Measurements from ENCODE around the gene GRK5. TPM values are rescaled to one million over a fixed set of nuclear protein-coding genes. Genes with fewer than 3 reads are reported as not detected.

The GRK5 gene
- total and polyA plus RNA-seq, 2 experiments from 2014 or later = 5.2 to 13.7 TPM

DNA sequence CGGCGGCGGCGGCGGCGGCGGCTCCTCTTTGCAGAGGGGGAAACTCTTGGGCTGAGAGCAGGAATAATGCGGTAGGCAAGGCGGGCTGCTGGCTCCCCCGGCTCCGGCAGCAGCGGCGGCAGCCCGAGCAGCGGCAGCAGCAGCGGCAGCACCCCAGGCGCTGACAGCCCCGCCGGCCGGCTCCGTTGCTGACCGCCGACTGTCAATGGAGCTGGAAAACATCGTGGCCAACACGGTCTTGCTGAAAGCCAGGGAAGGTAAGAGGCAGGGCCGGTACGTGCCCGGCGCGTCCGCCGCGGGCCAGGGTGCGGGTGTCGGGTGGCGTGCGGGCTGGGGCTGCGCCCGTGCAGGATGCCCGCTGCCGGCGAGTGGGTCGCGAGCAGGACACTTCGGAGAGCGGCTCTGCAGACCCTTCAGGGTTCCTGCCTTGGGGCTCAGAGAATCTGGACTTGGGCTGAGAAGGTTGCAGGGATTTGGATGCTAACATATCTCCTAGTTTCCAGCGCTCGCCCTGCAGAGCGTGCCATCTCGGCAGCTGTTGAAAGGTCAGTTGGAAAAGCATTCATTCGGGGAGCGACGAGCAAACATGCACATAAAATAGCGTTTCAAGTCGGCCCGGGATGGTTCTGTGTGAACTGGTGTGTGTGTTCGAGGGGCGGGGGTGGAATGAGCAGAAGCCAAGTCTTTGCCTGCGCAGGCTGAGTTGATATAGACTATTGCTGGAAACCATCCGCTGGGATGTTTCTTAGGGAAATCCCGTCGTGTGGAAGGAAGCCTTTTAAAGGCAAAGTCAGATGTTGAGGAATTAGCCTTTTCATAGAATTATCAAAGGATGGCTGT, 562 bp downstream of the GRK5 start:
- H3K27ac ChIP-seq = peak overlapping the region; percentile 84
- in situ Hi-C loops (cut with MboI) = no loop called here
- WGBS, 2 experiments (ENCODE audit: low coverage in 1 of 2, low lambda C conversion rate in 2 of 2, missing lambda C conversion rate in 2 of 2) = 0 to 1% methylated on average over 51 to 54 of the region's 62 CpGs
- peak; percentile 82 for DNase-seq
- no peaks in the 10 kb centered on the region for H3K9me3 ChIP-seq (ENCODE audit: low read depth)
- peaks cover 50% of the 10 kb centered on the region for H3K79me2 ChIP-seq (ENCODE audit: insufficient read depth)
- H3K4me2 ChIP-seq (ENCODE audit: unreplicated experiment) = peak overlapping the region; percentile 99
- no peak for TF ChIP-seq EZH2phosphoT487 (IDR thresholded peaks at IDR 0.05; ENCODE audit: insufficient read depth, low read depth)
- TF ChIP-seq EZH2 (IDR thresholded peaks at IDR 0.05; ENCODE audit: insufficient read depth, poor library complexity, severe bottlenecking) = no peak
- H2AFZ ChIP-seq = peak overlapping the region; percentile 57
- peak overlapping the region; percentile 96 for H3K9ac ChIP-seq
- H3K4me1 ChIP-seq (ENCODE audit: insufficient read depth) = peaks cover 41% of the 10 kb centered on the region
- H3K9me2 ChIP-seq (ENCODE audit: insufficient read depth) = no peaks in the 10 kb centered on the region
- H3K27me3 ChIP-seq (replicated peaks; ENCODE audit: insufficient read depth) = no peaks in the 10 kb centered on the region
- H3F3A ChIP-seq (ENCODE audit: insufficient read depth) = peaks cover 34% of the 10 kb centered on the region
- peak overlapping the region; percentile 86 for H3K4me3 ChIP-seq
- H4K20me1 ChIP-seq (ENCODE audit: insufficient read depth) = no peaks in the 10 kb centered on the region
- no peaks in the 10 kb centered on the region for H3K36me3 ChIP-seq (ENCODE audit: low read depth)

DNA sequence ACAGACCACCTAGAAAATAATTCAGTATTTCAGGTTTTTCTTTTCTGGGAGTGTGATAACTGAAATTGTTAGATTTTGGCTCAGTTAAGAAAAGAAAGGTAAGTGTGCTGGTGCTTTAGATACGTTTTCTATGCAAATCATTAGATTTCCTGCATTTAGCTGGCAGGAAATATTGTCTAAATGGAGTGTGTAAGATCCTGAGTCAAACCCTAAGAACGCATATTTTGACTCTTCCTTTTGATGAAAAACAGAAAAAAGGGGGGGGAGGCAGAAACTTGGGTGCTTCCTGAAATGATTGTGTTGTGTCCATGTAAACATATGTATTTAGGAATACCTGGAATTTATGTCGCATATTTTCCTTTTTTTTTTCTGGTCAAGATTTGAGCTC, 1.2 kb downstream of the GRK5 start:
- Histone ChIP-seq H4K20me1 (ENCODE audit: insufficient read depth) (no peaks in the 10 kb centered on the region), H3K27ac (peak overlapping the region; percentile 84), H3K4me1 (ENCODE audit: insufficient read depth) (peaks cover 35% of the 10 kb centered on the region), H3K4me2 (ENCODE audit: unreplicated experiment) (peak overlapping the region; percentile 99), H2AFZ (peak overlapping the region; percentile 57), H3K27me3 (replicated peaks; ENCODE audit: insufficient read depth) (no peaks in the 10 kb centered on the region), H3K9me2 (ENCODE audit: insufficient read depth) (no peaks in the 10 kb centered on the region), H3K9me3 (ENCODE audit: low read depth) (no peaks in the 10 kb centered on the region), H3K4me3 (peak overlapping the region; percentile 86), H3K36me3 (ENCODE audit: low read depth) (no peaks in the 10 kb centered on the region), H3F3A (ENCODE audit: insufficient read depth) (peaks cover 28% of the 10 kb centered on the region), H3K9ac (peak overlapping the region; percentile 96), H3K79me2 (ENCODE audit: insufficient read depth) (peaks cover 54% of the 10 kb centered on the region)
- DNase-seq = peak; percentile 70
- no peak for TF ChIP-seq EZH2 (IDR thresholded peaks at IDR 0.05; ENCODE audit: insufficient read depth, poor library complexity, severe bottlenecking)
- TF ChIP-seq EZH2phosphoT487 (IDR thresholded peaks at IDR 0.05; ENCODE audit: insufficient read depth, low read depth) = no peak
- in situ Hi-C loops (cut with MboI) = no loop called here
- WGBS, 2 experiments (ENCODE audit: low coverage in 1 of 2, low lambda C conversion rate in 2 of 2, missing lambda C conversion rate in 2 of 2) = 1% methylated on average over 3 of the region's 3 CpGs

DNA sequence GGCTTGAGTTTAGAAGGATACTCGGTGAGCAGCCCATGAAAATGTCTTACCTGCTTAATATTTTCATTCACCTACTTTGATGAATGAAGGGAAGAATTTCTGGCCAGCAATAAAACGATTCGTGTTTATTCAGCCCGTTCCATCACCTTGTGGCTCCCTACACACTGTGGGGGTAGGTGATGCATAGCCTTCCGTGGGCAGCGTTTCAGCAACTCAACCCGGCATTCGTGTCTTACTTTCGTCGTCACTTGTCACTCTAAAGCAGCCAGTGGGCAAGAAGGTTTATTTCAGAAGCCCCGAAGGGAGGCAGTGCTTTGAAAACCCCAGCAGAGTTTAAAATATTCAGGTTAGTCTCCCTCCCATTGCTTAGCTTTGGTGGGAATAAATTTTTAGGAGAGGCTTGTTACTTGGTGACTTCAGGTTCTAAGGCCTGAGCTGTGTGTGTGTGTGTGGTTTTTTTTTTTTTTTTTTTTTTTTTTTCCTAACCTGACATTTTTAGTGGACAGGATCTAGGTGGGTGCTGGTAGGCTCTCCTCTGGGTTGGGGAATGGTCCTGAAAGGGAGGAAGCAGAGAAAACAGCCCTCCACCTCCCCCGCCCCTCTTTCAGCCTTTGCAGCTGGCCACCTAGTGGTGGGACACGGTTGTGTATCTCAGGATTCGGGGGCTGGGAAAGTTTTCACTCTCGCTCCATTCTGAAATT, 1.8 kb downstream of the GRK5 start:
- Histone ChIP-seq H3K9me3 (ENCODE audit: low read depth) (no peaks in the 10 kb centered on the region), H3K4me1 (ENCODE audit: insufficient read depth) (peaks cover 33% of the 10 kb centered on the region), H4K20me1 (ENCODE audit: insufficient read depth) (no peaks in the 10 kb centered on the region), H3K4me3 (peak overlapping the region; percentile 86), H2AFZ (peak overlapping the region; percentile 43), H3K4me2 (ENCODE audit: unreplicated experiment) (peak overlapping the region; percentile 99), H3K36me3 (ENCODE audit: low read depth) (no peaks in the 10 kb centered on the region), H3K27ac (peak overlapping the region; percentile 84), H3K9me2 (ENCODE audit: insufficient read depth) (no peaks in the 10 kb centered on the region), H3K27me3 (replicated peaks; ENCODE audit: insufficient read depth) (no peaks in the 10 kb centered on the region), H3K9ac (peak overlapping the region; percentile 96), H3K79me2 (ENCODE audit: insufficient read depth) (peaks cover 61% of the 10 kb centered on the region), H3F3A (ENCODE audit: insufficient read depth) (peaks cover 21% of the 10 kb centered on the region)
- WGBS, 2 experiments (ENCODE audit: low coverage in 1 of 2, low lambda C conversion rate in 2 of 2, missing lambda C conversion rate in 2 of 2) = 19 to 25% methylated on average over 15 of the region's 15 CpGs
- in situ Hi-C loops (cut with MboI) = no loop called here
- TF ChIP-seq EZH2 (IDR thresholded peaks at IDR 0.05; ENCODE audit: insufficient read depth, poor library complexity, severe bottlenecking) (no peak), EZH2phosphoT487 (IDR thresholded peaks at IDR 0.05; ENCODE audit: insufficient read depth, low read depth) (no peak)
- DNase-seq = peak; percentile 80

DNA sequence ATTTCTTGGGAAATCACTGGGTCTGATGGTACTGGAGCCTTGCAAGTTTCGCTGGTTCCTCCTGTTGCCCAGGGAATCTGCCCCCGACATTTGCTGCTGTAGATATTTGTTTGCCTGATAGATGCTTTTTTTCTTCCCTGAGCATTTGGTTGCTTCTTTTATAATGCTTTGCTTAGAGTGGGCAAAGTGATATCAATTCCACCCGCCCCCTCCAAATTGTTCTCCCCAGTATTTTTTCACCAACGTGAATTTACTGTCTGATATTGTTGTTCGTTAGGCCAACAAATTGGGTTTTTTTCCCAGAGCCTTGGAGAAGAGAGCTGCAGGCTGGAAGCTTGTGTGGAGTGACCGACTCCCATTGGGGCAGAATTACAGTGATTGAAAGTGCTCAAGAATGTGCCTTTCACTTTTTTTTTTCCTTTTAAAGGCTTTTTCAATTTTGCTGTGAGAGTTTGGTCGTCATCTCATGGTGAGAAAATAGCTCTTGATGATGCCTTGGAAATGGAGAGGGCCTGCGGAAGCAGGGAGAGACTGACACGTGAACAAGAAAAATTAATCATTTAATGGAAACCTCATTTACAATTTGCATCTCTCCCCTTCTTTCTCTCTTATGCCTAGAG, 2.5 kb downstream of the GRK5 start:
- Histone ChIP-seq H3K36me3 (ENCODE audit: low read depth) (no peaks in the 10 kb centered on the region), H3K4me3 (peak overlapping the region; percentile 86), H3K9me2 (ENCODE audit: insufficient read depth) (no peaks in the 10 kb centered on the region), H3F3A (ENCODE audit: insufficient read depth) (peaks cover 21% of the 10 kb centered on the region), H2AFZ (peak overlapping the region; percentile 43), H3K4me2 (ENCODE audit: unreplicated experiment) (peak overlapping the region; percentile 99), H3K9me3 (ENCODE audit: low read depth) (no peaks in the 10 kb centered on the region), H3K27ac (peak overlapping the region; percentile 84), H3K27me3 (replicated peaks; ENCODE audit: insufficient read depth) (no peaks in the 10 kb centered on the region), H3K79me2 (ENCODE audit: insufficient read depth) (peaks cover 67% of the 10 kb centered on the region), H3K4me1 (ENCODE audit: insufficient read depth) (peaks cover 33% of the 10 kb centered on the region), H3K9ac (peak overlapping the region; percentile 96), H4K20me1 (ENCODE audit: insufficient read depth) (no peaks in the 10 kb centered on the region)
- in situ Hi-C loops (cut with MboI) = no loop called here
- DNase-seq = no peak
- TF ChIP-seq EZH2 (IDR thresholded peaks at IDR 0.05; ENCODE audit: insufficient read depth, poor library complexity, severe bottlenecking) = no peak
- 38 to 42% methylated on average over 9 of the region's 9 CpGs for WGBS, 2 experiments (ENCODE audit: low coverage in 1 of 2, low lambda C conversion rate in 2 of 2, missing lambda C conversion rate in 2 of 2)
